PC-3 (cell line): ENCODE data around the gene HIBCH.

ENCODE experiments used
- CTCF ChIP-seq: fragments of 300-600 bp; sonication (generic); conservative IDR thresholded peaks from 2 replicates; pipeline ENCODE4 v1.5.1; 2017; ENCODE audit warnings: antibody characterized with exemption, low read depth, mild to moderate bottlenecking, low read length
- EZH2 ChIP-seq: fragments of 300-600 bp; sonication (generic); IDR thresholded peaks from one replicate; pipeline ENCODE4 v1.6.1; 2017; ENCODE audit warnings: antibody characterized with exemption, mild to moderate bottlenecking, low read length; ENCODE audit not compliant: unreplicated experiment

- TF ChIP-seq CTCF: no peak
- TF ChIP-seq EZH2: no peak
Measured at GRCh38 chr2:190213441-190214335, 105.9 kb downstream of the HIBCH start.
